ENCODE measurements around the gene RAD52. TPM values are rescaled to one million over a fixed set of nuclear protein-coding genes. Genes with fewer than 3 reads are reported as not detected.

Gene RAD52
- total RNA-seq, 2 donors from 2014 or later, result 7.4 to 8.8 TPM

Other genes with a start within 250 kb of the RAD52 start
- gene WNK1, start 197.1 kb downstream of the RAD52 start, total RNA-seq, result 100 to 1,000 TPM; 195 to 215 TPM
- 10 to 100 TPM; 40.3 to 43.0 TPM for gene ERC1, start 41.5 kb upstream of the RAD52 start, total RNA-seq

All from right atrium auricular region (tissue), 2 donors.